HG02798 (cell line): ENCODE results near the gene SRGAP1.
A peak's percentile ranks its signal among the peaks of the same experiment; 100 is the strongest.
"Not testable (repeated sequence)": the region's sequence is repeated elsewhere in the genome, so short reads cannot be mapped to it uniquely, and the experiment has no call there.

Experiments
- ATAC-seq: cut with Tn5 transposase; IDR thresholded peaks from one replicate; pipeline ENCODE4 v1.9.1; 2021; ENCODE audit warnings: mild to moderate bottlenecking; ENCODE audit not compliant: unreplicated experiment, poor library complexity

Gene SRGAP1

DNA sequence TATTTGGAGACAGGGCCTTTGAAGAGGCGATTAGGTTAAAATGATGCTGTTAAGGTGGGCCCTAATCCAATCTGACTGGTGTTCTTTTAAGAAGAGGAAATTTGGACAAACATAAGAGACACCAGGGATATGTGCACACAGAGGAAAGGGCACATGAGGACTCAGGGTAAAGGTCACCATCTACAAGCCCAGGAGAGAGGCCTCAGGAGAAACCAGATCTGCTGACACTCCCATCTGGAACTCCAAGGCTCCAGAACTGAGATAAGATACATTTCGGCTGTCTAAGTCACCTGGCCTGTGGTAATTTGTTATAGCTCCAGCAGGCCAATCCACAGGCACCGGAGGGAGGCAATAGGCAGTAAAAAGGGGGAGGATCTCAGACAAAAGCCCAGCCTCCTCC is 329.0 kb downstream of the SRGAP1 start:
- ATAC-seq, result no peak

DNA sequence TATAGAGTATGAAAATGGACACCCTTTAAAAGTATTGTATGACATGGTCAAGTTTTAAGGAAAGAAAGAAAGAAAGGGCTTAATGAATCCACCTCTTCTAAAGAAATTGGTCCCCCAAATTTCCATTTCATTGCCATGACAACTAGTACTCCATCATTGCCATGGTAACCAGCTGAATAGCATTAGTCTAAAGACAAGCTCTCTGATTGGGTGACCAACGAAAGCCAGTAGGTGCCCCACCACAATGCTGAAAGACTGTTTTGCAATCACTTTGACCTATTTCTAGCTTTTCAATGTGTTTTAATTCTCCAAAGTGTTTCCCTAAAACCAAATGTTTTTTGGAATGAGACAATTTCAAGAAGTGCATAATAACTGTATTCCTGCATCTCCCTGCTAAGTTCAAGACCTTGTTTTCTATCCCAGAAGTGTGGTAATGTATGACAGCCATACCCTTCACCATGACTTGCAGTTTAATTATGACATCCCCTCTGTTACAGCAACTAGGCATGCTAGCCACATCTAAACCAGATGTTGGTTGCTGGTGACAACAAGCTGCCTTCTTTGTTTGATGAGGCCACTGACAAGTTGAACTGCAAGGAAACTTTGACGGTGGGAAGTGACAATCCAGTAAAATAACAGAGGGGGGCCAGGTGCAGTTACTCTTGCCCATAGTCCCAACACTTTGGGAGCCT is 330.9 kb downstream of the SRGAP1 start:
- no peak for ATAC-seq

GRCh38 chr12:64177001-64177400 is 332.5 kb downstream of the SRGAP1 start:
- ATAC-seq, result no peak

DNA sequence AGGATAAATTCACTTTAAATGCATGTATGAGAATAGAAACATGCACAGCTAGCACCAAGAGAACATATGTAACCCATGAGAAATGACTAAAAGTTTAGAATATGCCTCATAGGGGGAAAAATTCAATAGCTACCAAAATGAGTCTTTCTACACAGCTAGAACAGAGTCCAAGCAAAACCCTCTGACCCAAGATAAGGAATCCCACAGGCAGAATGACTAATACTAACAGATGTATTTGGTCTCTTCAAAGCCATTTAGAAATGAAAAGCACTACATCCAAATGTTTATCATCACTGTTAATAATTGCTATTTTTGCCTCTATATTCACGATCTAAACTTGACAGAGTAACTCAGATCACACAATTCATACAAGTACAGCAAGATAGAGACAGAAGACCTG is 333.6 kb downstream of the SRGAP1 start:
- ATAC-seq, result no peak

DNA sequence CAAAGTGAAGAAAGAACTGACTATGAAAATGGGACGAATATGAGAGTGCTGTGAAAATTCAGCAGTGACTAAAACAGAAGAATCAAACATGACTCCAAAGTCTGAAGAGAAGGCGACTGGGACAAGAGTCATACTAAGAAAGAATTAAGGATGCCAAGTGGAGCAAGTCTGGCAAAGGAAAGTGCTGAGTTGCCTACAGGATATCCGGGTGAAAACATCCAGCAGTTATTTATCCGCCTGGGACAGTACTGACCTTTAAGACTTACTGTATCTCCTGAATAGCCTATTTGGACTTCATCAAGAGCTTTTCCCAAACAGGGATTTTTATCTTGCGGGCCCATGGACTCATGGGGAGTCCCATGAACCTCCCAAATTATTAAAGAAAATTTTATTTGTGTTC is 336.5 kb downstream of the SRGAP1 start:
- no peak for ATAC-seq

- ATAC-seq, result no peak
Observed at GRCh38 chr12:64181430-64182291, 337.2 kb downstream of the SRGAP1 start.

DNA sequence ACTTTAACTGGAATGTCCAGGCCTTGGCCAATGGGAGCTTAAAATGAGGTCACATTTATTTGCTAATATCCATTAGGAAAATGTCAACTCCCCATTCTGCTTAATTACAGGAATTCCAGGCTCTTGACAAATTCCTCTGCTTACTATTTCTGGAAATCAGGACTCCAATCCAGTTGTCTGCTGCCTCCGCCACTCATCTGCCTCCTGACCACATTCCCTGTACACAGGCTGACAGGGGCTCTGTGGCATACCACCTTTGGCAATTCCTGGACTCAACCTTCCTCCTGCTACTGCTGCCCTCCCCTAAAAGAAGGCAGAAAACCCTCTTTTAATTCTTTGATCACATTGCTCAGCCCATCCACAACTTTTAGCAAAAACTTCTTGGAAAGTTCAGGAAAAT is 339.7 kb downstream of the SRGAP1 start:
- ATAC-seq, result no peak

DNA sequence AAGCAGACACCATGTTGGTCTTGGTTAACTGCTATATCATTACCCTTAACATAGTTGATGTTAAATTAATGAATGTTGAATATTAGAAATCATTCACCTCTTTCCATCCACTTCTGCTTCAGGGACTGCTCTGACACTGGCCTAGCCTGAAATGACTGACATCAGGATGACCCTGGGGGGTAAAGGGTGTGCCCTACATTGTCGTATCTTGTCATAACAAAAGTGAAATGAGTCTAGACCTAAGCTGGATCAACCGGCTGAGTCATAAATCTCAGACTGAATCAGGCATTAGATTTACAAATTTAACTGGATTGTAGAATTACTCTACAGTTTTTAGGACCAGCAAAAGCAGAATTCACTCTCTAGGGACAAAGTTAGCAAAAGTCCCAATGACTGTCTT is 342.3 kb downstream of the SRGAP1 start:
- ATAC-seq, result peak; percentile 84

DNA sequence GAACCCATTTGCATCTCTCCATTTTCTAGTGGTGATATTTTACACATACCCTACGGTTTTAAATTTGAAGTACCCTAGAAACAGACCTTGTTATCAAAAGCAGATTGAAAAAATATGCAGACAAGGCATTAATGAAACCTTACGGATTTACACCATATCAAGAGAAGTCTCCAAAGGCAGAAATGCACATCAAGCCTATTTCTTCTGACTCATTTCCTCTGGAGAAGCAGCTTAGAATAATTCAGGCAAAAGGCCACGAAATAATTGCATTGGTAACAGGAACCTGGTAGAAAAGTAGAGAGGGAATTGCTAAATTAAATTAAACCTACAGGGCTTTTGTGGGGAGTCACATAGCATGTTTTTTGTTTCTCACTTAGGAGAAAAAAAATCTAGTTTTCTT is 342.9 kb downstream of the SRGAP1 start:
- ATAC-seq, result no peak

DNA sequence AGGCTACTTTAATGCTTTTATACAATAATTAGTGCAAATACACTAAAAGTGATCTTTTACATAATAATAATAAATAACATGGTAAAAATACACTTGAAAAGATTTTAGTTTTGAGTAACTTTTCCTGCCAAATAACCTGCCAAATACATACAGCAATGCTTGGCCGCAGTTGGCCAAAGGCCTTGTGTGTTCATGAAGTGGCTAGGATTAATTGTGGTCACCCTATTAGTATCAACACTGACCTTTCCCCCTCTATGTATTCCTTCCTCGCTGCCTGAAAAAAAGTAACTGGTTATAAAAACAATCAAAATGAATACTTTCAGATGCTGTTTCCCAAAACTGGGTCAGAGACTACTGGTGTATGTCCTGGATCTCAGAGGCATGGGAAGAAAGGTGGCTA is 343.3 kb downstream of the SRGAP1 start:
- no peak for ATAC-seq

DNA sequence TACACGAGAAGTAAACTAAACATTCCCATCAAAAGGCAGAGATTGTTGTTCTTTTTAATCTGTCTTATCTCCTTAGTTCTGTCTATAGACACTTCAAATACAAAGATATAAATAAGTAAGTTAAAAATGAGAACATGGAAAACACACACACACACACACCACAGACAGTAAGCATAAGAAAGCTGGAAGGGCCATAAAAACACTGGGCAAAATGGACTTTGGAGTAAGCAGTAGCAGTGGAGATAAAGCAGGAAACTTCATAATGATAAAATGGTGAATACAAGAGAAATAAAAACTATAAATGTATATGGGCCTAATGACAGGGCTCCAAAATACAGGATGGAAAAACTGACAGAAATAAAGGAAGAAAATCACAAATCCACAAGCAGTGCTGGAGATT is 345.0 kb downstream of the SRGAP1 start:
- no peak for ATAC-seq

DNA sequence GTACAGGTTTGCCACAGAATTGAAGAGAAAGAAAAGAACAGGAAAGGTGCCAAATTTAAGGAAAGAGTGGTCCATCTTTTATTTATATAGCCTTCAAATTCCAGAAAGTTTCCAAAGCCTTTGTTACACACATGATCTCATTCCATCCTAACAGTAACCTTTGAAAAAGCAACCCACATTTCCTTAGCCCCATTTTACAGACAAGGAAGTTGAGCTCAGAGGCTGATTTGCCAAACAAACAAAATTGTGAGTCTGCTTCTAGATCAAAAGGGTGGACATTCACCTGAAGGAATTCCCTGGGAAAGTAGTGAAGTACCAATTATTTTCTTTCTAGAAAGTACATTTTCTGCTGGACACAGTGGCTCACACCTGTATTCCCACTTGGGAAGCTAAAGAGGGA is 345.6 kb downstream of the SRGAP1 start:
- no peak for ATAC-seq

DNA sequence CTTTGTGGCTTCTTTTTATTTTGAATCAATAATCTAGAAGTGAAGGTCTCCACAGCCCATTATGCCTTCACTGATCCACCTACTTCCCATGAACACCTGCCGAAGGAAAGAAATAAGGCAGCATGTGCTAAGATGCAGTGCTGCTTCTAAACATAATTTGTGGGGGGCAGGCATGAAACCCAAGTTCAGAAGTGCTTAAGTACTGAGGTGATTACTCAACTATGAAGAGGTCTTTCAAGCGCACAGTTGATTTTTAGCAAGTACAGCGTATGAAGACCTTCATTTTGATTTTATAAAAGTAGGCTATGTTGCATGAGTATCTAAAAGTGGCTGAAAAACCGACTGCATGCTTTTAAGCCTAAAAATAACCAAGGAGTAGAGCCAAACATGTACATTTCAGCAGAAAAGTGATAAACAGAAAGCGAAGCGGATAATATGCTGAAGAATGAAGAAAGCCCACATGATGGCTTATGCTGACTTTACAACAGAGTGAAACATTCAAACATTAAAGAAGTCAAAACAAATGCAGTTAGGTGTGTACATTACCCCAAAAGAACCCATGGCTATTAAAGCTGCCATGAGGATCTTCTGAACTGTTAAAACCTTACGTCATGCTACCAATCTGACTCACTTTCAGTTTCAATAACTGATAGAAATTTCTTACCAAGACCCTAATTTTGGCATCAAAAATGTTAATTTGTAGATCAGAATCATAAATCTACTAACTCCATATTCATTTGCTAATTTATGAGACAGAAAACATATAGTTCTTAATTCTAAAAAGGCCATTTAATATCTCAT is 348.3 kb downstream of the SRGAP1 start:
- peak; percentile 84 for ATAC-seq

DNA sequence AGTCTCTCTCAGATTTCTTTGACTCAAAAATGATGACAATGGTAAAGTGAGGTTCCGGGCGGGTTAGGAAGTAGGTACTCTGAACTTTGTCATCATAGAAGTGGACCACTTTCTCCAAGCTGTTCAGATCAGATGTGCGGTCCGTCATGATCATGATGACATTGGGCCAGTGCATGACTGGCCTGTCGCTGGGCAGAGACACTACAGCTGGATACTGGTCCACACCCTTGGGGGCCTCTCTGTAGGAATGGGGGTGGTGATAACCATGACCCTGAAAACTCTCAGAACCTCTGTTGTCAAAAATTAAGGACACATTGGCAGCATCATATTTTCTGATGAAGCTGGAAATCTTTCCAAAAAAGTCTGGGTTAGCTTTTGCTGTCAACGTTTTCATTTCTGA is 349.4 kb downstream of the SRGAP1 start:
- peak; percentile 31 for ATAC-seq

- ATAC-seq, result peak; percentile 59
Observed at GRCh38 chr12:64194333-64195149, 350.0 kb downstream of the SRGAP1 start.

- not testable (repeated sequence) for ATAC-seq
Observed at GRCh38 chr12:64195841-64196240, 351.3 kb downstream of the SRGAP1 start.

DNA sequence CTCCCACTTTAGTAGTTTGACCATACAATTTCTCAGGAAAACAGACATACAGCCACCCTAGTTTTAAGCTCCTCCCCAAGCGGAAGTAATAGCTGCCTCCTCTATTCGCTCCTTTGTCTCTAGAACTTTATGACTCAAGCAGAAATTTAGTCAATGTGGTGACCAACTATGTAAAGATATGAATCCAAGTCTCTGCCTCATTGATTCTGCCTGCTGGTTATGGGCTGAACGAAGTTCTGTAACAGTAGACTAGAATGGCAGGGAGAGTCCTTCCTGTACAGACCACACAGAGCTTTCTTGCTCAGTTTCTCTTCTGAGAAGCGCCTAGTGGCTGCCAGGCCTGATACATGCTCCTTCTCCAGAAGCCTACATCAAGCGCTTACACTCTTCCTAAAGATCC is 358.5 kb downstream of the SRGAP1 start:
- no peak for ATAC-seq

- no peak for ATAC-seq
Observed at GRCh38 chr12:64203775-64204174, 359.3 kb downstream of the SRGAP1 start.

DNA sequence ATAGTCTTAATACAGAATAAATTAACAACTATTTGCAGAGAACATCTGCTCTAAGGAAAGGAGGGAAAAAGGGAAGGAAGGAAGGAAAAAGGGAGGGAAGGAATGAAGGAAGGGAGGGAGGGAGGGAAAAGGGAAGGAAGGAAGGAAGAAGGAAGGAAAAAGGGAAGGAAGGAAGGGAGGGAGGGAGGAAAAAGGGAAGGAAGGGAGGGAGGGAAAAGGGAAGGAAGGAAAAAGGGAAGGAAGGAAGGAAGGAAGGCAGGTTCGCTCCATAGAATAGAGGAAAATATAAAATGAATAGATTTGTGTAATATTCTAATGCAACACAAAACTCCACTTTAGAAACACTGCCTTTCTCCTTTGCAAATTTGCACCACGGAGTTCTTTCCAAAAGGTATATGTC is 361.0 kb downstream of the SRGAP1 start:
- no peak for ATAC-seq

GRCh38 chr12:64207453-64207852 is 363.0 kb downstream of the SRGAP1 start:
- ATAC-seq, result no peak
